Measurements from ENCODE around the gene ZC4H2.

DNA sequence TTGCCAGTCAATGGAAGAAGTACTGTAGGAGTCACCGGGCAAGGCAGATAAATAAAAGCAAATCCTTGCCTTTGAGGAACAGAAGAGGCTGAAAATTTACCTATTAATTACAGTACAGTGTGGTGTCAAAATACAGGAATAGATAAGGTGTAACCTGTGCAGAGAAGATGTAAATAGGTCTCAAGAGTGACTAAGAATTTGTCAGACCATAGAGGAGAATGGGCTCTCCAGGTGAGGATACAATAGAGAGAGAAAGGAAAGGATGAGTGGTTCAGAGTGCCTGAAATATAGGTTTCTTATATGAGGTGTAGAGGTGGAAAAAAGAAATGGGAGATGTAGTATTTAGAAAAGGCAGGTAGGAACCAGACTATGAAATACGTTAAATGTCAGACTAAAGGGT, 801 bp upstream of the ZC4H2 start:
- TF ChIP-seq, protein P1, sequence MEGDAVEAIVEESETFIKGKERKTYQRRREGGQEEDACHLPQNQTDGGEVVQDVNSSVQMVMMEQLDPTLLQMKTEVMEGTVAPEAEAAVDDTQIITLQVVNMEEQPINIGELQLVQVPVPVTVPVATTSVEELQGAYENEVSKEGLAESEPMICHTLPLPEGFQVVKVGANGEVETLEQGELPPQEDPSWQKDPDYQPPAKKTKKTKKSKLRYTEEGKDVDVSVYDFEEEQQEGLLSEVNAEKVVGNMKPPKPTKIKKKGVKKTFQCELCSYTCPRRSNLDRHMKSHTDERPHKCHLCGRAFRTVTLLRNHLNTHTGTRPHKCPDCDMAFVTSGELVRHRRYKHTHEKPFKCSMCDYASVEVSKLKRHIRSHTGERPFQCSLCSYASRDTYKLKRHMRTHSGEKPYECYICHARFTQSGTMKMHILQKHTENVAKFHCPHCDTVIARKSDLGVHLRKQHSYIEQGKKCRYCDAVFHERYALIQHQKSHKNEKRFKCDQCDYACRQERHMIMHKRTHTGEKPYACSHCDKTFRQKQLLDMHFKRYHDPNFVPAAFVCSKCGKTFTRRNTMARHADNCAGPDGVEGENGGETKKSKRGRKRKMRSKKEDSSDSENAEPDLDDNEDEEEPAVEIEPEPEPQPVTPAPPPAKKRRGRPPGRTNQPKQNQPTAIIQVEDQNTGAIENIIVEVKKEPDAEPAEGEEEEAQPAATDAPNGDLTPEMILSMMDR (IDR thresholded peaks at IDR 0.05; ENCODE audit: borderline replicate concordance, extremely low read depth, low read length, poor library complexity, severe bottlenecking), result no peak
- TF ChIP-seq EZH2 (IDR thresholded peaks at IDR 0.05; ENCODE audit: borderline replicate concordance, low read depth, low read length, severe bottlenecking), result no peak

All from DND-41 (cell line).